D721Med (cell line): Measurements from ENCODE around the gene FBXO22.

Source experiments
- DNase-seq: peaks from one replicate; pipeline ENCODE4 v3.0.0; 2011; ENCODE audit warnings: low spot score; ENCODE audit not compliant: insufficient read length
- FAIRE-seq: peaks from 2 replicates; lab custom pipeline; 2011; peaks lifted over from hg19 to GRCh38; lab: Jason Lieb, UNC
- CTCF ChIP-seq: IDR thresholded peaks from 2 replicates; pipeline ENCODE4 v1.5.1; 2012; ENCODE audit warnings: mild to moderate bottlenecking, control low read depth; ENCODE audit not compliant: insufficient read depth; ENCODE audit errors: missing control alignments

The FBXO22 gene

GRCh38 chr15:75921732-75922703 is 18.3 kb downstream of the FBXO22 start:
- TF ChIP-seq CTCF: peak; percentile 47
- FAIRE-seq (peak; percentile 69), DNase-seq (no peak)

- TF ChIP-seq CTCF: no peak
- FAIRE-seq: no peak
- DNase-seq: no peak
These were observed 20.1 kb downstream of the FBXO22 start for GRCh38 chr15:75923756-75924155.

GRCh38 chr15:75924576-75924975 is 20.9 kb downstream of the FBXO22 start:
- TF ChIP-seq CTCF: no peak
- DNase-seq (no peak), FAIRE-seq (no peak)

- DNase-seq: no peak
- no peak for FAIRE-seq
These were observed 21.8 kb downstream of the FBXO22 start for GRCh38 chr15:75925440-75925839.

GRCh38 chr15:75926931-75927330 is 23.3 kb downstream of the FBXO22 start:
- no peak for DNase-seq
- TF ChIP-seq CTCF: no peak
- FAIRE-seq: no peak

More at GRCh38 chr15:75925440-75925839, 21.8 kb downstream of the FBXO22 start:
- TF ChIP-seq CTCF: no peak

- no peak for TF ChIP-seq CTCF
- no peak for FAIRE-seq
- no peak for DNase-seq
These were observed 23.9 kb downstream of the FBXO22 start for GRCh38 chr15:75927601-75928000.
